ENCODE results near the gene KDM6B.
A peak's percentile ranks its signal among the peaks of the same experiment; 100 is the strongest.

KDM6B gene

GRCh38 chr17:7824021-7824924, 9.7 kb upstream of the KDM6B start:
- no peak for DNase-seq (ENCODE audit: low read depth)

DNA sequence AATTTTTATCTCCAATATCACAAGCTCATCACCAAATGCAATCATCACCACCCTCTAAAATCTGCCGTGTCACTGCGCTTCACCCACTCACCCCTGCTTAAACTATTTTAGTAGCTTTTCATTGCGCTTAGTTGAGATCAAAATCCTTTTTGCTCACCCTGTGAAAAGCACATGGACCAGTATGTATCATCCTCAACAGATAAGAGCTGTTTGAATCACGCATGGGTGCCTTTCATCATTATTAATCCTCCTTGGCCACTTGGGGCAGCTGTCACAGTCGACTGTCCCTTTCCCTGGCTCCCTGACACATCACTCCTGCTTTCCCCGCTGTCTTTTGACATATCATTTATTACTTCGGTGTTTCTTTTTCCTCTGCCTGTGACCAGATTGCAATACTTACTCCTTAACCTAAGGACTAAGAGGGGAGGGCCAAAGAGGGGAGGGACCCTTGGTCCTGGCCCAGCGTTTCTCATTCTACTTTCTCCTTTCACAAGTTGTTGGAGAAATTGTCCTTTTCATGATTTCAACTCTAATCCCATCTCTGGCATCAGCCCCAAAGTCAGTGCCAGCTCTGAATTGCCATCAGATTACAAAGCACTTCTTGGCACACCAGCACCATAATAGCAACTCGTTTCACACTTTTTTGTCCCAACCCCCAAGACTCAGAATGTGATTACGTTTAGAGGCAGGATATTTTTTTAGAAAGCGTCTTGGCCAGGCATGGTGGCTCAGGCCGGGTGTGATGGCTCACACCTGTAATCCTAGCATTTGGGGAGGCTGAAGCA, 8.6 kb upstream of the KDM6B start:
- DNase-seq (ENCODE audit: low read depth): no peak

GRCh38 chr17:7830616-7831015, 3.4 kb upstream of the KDM6B start:
- no peak for DNase-seq (ENCODE audit: low read depth)

- no peak for DNase-seq (ENCODE audit: low read depth)
Observed at GRCh38 chr17:7831233-7831632, 2.8 kb upstream of the KDM6B start.

GRCh38 chr17:7832431-7832830, 1.6 kb upstream of the KDM6B start:
- DNase-seq (ENCODE audit: low read depth): no peak

GRCh38 chr17:7833011-7833794, 814 bp upstream of the KDM6B start:
- DNase-seq (ENCODE audit: low read depth): no peak

DNA sequence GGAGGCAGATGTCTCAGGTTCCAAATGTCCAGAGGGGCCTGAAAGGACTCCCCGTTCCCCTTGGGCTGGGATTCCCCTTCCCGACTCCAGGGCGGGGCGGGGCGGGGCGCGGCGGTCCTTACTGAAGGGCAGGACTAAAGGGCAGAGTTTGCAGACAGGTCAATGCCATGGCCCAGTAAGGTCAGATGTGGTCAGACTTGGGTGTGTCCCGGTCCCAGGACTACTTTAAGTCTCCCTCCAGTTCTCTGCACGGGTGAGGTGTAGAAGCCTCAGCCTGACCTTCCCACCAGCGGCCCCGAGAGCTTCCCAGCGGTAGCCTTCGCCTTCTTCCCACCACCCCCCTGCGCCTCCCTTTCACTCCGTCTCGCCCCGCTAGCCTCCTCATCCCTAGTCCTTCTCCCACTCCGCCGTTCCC, 532 bp downstream of the KDM6B start:
- no peak for DNase-seq (ENCODE audit: low read depth)

GRCh38 chr17:7834957-7835813, 1.2 kb downstream of the KDM6B start:
- DNase-seq (ENCODE audit: low read depth): peak; percentile 82

DNA sequence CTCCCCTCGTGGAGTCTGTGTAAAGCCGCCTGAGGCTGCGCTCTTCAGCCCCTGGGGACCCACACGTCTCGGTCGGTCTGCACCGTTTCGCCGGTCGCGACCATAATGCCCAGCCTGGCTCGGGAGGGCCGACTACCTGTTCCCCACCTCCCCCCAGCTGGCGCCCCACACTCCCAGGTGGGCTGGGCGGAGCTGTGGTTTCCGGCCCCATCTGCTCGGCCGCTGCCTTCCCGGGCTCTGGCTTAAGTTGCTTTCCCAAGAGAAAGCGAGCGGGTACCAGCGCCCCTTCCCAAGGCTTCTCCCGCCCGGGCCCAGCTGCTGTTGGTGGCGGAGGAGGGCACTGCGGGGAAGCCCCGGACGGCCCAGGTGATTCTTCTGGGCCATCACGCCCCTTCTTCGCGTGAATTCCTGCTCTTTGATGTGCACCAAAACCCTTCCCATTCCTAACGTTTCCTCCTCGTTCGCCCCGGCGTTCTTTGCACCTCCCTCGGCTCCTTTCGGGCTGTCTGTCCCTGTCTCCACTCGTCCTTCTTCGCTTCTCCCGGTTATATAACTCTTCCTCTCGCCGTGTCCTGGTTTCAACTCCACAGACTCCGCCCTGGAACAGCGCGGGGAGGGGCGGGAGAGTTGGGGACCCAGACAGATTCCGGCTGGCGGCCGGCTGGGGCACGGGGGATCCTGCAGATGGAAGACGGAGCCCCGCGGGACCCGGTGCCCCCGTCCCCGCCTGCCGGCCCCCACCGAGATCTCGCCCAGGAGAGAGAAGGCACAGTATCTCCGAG, 2.0 kb downstream of the KDM6B start:
- DNase-seq (ENCODE audit: low read depth): no peak

GRCh38 chr17:7836596-7837407, 2.8 kb downstream of the KDM6B start:
- no peak for DNase-seq (ENCODE audit: low read depth)

- DNase-seq (ENCODE audit: low read depth): no peak
Observed at GRCh38 chr17:7837408-7838088, 3.5 kb downstream of the KDM6B start.

GRCh38 chr17:7838090-7839075, 4.4 kb downstream of the KDM6B start:
- no peak for DNase-seq (ENCODE audit: low read depth)

DNA sequence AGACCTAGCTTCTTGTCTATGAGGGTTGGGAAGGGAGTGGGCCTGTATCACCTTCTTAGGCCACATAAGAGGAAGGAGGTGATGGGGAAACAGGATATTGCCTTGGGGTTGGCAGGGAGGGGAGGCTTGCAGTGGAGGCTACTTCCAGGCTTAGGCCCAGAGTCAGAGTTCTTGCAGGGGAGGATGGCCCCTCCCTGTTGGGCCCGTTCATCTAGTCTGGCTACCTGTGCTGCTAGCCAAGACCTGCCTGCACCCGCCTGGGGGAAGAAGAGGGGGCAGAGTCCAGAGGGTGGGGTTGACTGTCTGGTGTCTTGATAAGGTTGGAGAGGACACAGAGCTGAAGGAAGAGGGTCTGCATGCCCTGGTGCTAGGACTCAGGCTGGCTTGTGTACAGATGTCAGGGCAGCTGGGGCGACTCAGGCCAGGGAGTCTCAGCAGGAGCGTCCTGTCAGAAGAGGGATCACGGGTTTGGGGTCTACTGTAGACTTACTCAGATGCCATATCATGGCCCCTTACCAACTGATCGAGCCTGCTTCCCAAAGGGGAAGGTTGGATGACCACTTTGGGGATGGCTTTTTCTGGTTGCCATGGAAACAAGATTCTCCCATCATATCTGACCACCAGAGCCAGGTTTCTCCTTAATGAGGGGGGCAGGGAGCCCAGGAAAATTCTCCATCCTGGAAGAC, 5.3 kb downstream of the KDM6B start:
- DNase-seq (ENCODE audit: low read depth): no peak

DNA sequence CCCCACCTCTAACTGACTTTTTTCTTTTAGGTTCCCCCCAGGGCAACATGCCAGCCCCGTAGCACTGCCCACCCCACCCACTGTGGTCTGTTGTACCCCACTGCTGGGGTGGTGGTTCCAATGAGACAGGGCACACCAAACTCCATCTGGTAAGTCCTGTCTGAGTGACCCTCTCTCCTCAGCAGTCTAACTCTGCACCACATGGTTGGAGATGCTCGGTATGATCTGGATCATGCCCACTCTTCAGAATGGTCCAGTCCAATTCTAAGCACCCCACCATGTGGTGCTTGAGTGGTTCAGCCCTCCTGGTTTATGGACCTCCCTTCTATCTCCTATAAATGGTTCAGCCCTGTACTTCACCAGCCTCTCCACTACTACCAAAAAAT, 5.9 kb downstream of the KDM6B start:
- DNase-seq (ENCODE audit: low read depth): no peak

DNA sequence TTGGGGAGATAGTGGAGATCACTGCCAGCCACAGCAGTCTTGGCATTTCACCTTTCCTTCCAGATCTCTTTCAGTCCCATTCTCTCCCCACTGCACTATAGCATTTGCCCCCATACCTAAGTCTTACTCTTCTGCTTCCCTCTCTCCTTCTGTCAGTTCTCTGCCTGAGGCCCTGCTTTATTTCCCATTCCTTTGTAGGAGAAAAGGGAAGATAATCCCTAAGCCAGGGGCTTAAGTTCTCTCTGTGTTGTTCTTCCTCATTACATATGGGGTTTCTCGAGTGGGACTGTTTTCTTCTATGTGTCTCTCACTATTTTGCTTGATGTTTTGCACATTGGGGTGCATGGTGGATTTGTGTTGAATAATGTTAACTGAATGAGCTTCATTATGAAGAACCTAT, 6.4 kb downstream of the KDM6B start:
- no peak for DNase-seq (ENCODE audit: low read depth)

DNA sequence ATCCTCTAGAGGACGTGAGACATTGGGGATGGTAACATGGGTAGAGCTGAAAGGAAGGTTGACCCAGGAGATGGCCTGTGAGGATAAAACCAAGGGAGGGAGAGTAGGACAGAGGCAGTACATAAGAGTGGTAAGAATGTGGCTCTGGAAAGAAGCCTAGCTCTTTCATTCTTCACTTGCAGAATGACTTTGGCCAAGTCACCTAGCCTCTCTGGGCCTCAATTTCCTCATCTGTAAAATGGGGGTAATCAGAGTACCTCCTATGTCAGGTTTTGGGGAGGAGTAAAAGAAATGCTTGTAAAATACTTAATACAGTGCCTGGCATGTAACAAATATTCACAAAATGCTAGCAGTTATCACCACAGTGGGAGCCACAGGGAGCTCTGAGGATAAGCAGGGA, 6.9 kb downstream of the KDM6B start:
- no peak for DNase-seq (ENCODE audit: low read depth)

DNA sequence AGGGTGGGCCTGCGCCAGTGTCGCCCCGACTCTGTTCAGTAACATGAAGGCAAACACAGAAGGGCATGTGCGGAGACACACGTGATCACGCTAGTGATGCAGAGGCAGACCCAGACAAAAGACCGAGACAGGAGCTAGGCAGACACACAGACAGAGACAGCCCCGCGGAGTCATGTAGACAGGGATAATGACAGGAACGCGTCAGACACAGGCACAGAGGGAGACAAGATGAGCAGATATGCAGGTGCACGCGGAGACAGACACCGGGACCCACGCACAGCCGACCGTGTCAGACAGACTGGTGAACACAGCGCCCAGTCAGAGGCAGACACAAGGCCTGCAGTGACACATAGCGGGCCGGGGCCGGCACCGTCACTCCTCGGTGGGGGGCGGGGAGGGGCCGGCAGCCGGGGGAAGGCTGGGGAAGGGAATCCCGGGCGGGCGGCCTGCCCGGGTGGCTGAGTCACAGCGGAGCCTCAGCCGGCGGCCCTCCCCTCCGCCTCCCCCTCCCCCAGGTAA, 7.4 kb downstream of the KDM6B start:
- no peak for DNase-seq (ENCODE audit: low read depth)

Measured in HS-27A (cell line).